Measurements from ENCODE around the gene NUP214. TPM values are rescaled to one million over a fixed set of nuclear protein-coding genes. Genes with fewer than 3 reads are reported as not detected.

Gene NUP214
- total RNA-seq: 10 to 100 TPM; 44.3 to 55.0 TPM

GRCh38 chr9:131125288-131126058 is at the start of gene NUP214:
Gene NUP214, plus strand, starts transcription at chr9:131125586. Its CDS starts 119 bp downstream, at chr9:131125705.
- ATAC-seq (ENCODE audit: insufficient number of reproducible peaks, low FRiP score, low read depth) (peak; percentile 88), DNase-seq (ENCODE audit: low spot score) (peak; percentile 96)
- H3K4me1 ChIP-seq (ENCODE audit: control insufficient read depth in 1 of 2, low read depth in 2 of 2): peaks cover 17% of the 10 kb centered on the region in 2 donors
- peak within 1 kb of the TSS; percentile 98 for H3K4me3 ChIP-seq
- no peaks in the 10 kb centered on the region for H3K27me3 ChIP-seq (replicated peaks; ENCODE audit: insufficient read depth)
- TF ChIP-seq CTCF (IDR thresholded peaks at IDR 0.05): no peak
- peaks cover 28% of the 10 kb centered on the region for H3K36me3 ChIP-seq
- no peaks in the 10 kb centered on the region for H3K9me3 ChIP-seq
- peak within 1 kb of the TSS; percentile 84 to 87 for H3K27ac ChIP-seq

GRCh38 chr9:131076347-131077195 is 48.8 kb upstream of the NUP214 start:
- ATAC-seq (ENCODE audit: insufficient number of reproducible peaks, low FRiP score, low read depth) (no peak), DNase-seq (ENCODE audit: low spot score) (no peak)
- Histone ChIP-seq H3K4me3 (no peak overlapping the region), H3K9me3 (no peaks in the 10 kb centered on the region), H3K27me3 (replicated peaks; ENCODE audit: insufficient read depth) (no peaks in the 10 kb centered on the region), H3K27ac (no peak overlapping the region), H3K36me3 (no peaks in the 10 kb centered on the region), H3K4me1 (ENCODE audit: control insufficient read depth in 1 of 2, low read depth in 2 of 2) (no peaks in the 10 kb centered on the region)
- no peak for TF ChIP-seq CTCF (IDR thresholded peaks at IDR 0.05)

GRCh38 chr9:131078427-131079366 is 46.7 kb upstream of the NUP214 start:
- Histone ChIP-seq H3K27ac (no peak overlapping the region), H3K4me1 (ENCODE audit: control insufficient read depth in 1 of 2, low read depth in 2 of 2) (no peaks in the 10 kb centered on the region), H3K36me3 (no peaks in the 10 kb centered on the region), H3K4me3 (no peak overlapping the region), H3K9me3 (no peaks in the 10 kb centered on the region), H3K27me3 (replicated peaks; ENCODE audit: insufficient read depth) (no peaks in the 10 kb centered on the region)
- no peak for TF ChIP-seq CTCF (IDR thresholded peaks at IDR 0.05)
- no peak for DNase-seq (ENCODE audit: low spot score)
- ATAC-seq (ENCODE audit: insufficient number of reproducible peaks, low FRiP score, low read depth): no peak

- Histone ChIP-seq H3K27me3 (replicated peaks; ENCODE audit: insufficient read depth) (no peaks in the 10 kb centered on the region), H3K9me3 (no peaks in the 10 kb centered on the region), H3K36me3 (no peaks in the 10 kb centered on the region), H3K27ac (no peak overlapping the region), H3K4me1 (ENCODE audit: control insufficient read depth in 1 of 2, low read depth in 2 of 2) (no peaks in the 10 kb centered on the region), H3K4me3 (no peak overlapping the region)
- no peak for TF ChIP-seq CTCF (IDR thresholded peaks at IDR 0.05)
- ATAC-seq (ENCODE audit: insufficient number of reproducible peaks, low FRiP score, low read depth) (no peak), DNase-seq (ENCODE audit: low spot score) (no peak)
Measured at GRCh38 chr9:131080589-131080988, 44.8 kb upstream of the NUP214 start.

Data from thoracic aorta (tissue), 2 donors.